ENCODE results near the gene ZMYND15. TPM values are rescaled to one million over a fixed set of nuclear protein-coding genes. Genes with fewer than 3 reads are reported as not detected.

Gene ZMYND15
- total RNA-seq, 2 experiments from 2014 or later = 0.17 TPM; not detected in 1

DNA sequence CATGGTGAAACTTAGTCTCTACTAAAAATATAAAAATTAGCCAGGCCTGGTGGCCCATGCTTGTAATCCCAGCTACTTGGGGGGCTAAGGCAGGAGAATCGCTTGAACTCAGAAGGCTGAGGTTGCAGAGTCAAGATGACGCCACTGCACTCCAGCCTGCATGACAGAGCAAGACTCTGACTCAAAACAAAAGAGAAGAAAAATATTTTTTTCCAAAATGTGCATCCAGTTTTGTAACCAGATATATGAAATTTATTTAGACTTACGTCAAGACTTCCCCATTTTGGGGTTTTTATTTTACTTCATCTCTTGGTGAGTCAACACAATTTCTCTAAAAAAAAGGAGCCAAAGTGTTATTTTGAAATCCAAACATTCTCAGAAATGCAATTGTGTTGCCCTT, 26.6 kb downstream of the ZMYND15 start:
- DNase-seq (no peak), ATAC-seq (ENCODE audit: low read depth) (no peak)
- Mint-ChIP-seq H3K9me3 (no peaks in the 10 kb centered on the region), H3K4me1 (peaks cover 4% of the 10 kb centered on the region), H3K36me3 (no peaks in the 10 kb centered on the region), H3K27me3 (peaks cover 23% of the 10 kb centered on the region), H3K4me3 (no peak overlapping the region), H3K27ac (no peak overlapping the region)
- POLR2A ChIA-PET = no interaction called here

DNA sequence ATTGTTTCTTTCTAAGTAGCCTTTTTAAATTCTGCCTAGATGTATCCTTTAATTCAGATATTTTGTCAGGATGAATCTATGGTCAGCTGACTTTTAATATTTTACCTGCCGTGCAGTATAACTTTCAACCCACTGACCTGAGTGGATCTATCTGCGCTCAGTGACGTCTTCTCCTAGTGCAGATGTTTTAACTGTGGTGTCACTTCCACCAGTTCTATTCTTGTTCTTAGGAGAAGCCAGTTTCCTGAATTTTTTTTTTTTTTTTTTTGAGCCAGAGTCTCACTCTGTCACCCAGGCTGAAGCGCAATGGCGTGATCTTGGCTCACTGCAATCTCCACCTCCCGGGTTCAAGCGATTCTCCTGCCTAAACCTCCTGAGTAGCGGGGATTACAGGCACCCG, 27.1 kb downstream of the ZMYND15 start:
- H3K9me3 Mint-ChIP-seq = no peaks in the 10 kb centered on the region
- H3K27ac Mint-ChIP-seq = no peak overlapping the region
- peaks cover 8% of the 10 kb centered on the region for H3K4me1 Mint-ChIP-seq
- peaks cover 21% of the 10 kb centered on the region for H3K27me3 Mint-ChIP-seq
- ATAC-seq (ENCODE audit: low read depth) = no peak
- POLR2A ChIA-PET = no interaction called here
- no peak overlapping the region for H3K4me3 Mint-ChIP-seq
- DNase-seq = no peak
- no peaks in the 10 kb centered on the region for H3K36me3 Mint-ChIP-seq

DNA sequence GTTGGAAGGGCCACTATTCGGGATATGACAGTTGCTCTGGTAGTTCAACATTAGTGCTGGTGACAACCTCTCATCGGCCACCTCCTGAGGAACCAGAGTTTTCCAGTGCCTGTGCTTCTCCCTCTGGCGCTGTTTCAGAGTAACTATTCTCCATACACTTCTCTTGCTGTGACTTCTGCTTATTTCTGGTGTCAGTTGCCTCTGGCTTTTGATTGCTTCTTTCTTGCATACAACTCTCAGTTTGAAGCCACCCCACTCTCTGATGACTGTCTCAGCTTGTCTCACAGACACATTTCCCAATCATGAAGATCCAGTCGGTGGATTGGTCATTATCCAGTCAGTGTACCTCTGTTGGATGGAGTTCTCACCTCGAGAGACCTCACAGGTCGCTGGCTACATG, 28.7 kb downstream of the ZMYND15 start:
- ATAC-seq (ENCODE audit: low read depth) (no peak), DNase-seq (no peak)
- H3K36me3 Mint-ChIP-seq = no peaks in the 10 kb centered on the region
- peaks cover 24% of the 10 kb centered on the region for H3K27me3 Mint-ChIP-seq
- POLR2A ChIA-PET = no interaction called here
- H3K9me3 Mint-ChIP-seq = no peaks in the 10 kb centered on the region
- H3K4me1 Mint-ChIP-seq = peaks cover 11% of the 10 kb centered on the region
- H3K27ac Mint-ChIP-seq = no peak overlapping the region
- H3K4me3 Mint-ChIP-seq = no peak overlapping the region

DNA sequence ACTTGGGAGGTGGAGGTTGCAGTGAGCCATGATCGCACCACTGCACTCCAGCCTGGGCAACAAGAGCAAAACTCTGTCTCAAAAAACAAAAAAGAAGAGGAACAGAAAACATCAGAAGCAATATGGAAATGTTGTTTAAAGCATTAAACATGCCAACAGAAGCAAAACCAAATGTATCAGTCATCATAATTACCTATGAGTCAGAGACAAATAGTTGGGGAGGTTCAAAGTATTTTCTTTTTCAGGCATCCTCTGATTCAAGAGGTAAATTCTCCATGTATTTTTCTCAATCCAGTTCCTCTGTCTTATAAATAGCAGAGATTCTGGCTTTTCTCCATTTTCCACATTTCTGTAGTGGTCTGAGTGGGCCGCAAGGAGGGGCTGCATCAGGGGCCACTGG, 30.0 kb downstream of the ZMYND15 start:
- Mint-ChIP-seq H3K27me3 (peaks cover 23% of the 10 kb centered on the region), H3K4me1 (peaks cover 13% of the 10 kb centered on the region), H3K27ac (no peak overlapping the region), H3K4me3 (no peak overlapping the region), H3K9me3 (no peaks in the 10 kb centered on the region), H3K36me3 (no peaks in the 10 kb centered on the region)
- DNase-seq = no peak
- POLR2A ChIA-PET = no interaction called here
- ATAC-seq (ENCODE audit: low read depth) = no peak

DNA sequence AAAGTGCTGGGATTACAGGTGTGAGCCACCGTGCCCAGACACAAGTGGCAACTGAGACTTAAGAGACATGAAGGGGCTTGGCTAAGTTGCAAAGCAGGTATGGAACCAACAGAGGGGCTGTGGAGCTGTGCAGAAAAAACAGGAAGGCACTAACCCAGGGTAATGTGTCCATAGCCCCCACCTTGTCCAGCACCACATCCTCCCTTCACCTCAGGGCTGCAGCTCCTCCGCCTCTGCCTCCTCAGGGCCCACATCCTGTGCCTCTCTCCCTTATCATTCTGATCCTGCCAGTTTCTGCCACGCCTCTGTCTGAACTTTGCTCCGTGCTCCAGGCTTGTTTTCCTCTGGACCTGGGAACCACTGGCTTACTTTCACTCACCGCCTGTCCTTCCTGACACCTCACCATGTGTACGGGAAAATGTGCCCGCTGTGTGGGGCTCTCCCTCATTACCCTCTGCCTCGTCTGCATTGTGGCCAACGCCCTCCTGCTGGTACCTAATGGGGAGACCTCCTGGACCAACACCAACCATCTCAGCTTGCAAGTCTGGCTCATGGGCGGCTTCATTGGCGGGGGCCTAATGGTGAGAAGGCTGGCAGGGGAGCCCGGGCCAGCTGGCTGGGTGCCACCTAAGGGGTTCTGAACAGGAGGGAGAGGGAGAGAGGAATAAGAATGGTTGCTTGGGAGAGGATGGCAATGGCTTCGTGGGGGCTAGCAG, 32.0 kb downstream of the ZMYND15 start, which contains the start of gene TM4SF5:
TM4SF5 (plus strand) TSS at position 368 of the 716 bp plus-strand sequence; CDS start at position 405, 37 bp downstream.
- DNase-seq (peak; percentile 52), ATAC-seq (ENCODE audit: low read depth) (peak; percentile 100)
- Mint-ChIP-seq H3K27ac (peak within 1 kb of the TSS; percentile 62), H3K27me3 (peaks cover 25% of the 10 kb centered on the region), H3K4me1 (peaks cover 13% of the 10 kb centered on the region), H3K9me3 (no peaks in the 10 kb centered on the region), H3K36me3 (no peaks in the 10 kb centered on the region), H3K4me3 (peak within 1 kb of the TSS; percentile 17)
- POLR2A ChIA-PET = interaction anchor here (0.6 to 1.7 kb wide), 7 partner anchors 17 to 120 kb away, joined by 3 to 6 read pairs (median 3); partner anchors contain the start of genes CXCL16, GLTPD2, PSMB6 and ZMYND15

DNA sequence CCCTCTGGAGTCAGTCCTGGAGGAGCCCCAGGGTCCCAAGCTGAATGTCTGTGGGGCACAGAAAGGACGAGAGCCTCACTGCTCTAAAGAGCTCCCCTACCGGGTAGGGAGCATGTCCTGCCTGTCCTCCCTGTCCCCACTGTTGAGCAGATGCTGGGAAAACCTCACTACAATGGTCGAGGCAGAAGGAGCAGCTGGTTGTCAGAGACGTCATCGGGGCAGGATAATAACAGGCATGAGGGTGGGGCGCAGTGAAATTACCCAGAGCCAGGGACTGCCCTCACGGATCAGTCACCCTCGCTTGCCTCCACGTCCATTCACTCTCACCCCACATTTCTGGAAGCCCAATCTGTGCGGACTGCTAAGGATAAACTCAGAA, 32.6 kb downstream of the ZMYND15 start:
- Mint-ChIP-seq H3K27me3 (peaks cover 29% of the 10 kb centered on the region), H3K4me1 (peaks cover 13% of the 10 kb centered on the region), H3K27ac (no peak overlapping the region), H3K36me3 (no peaks in the 10 kb centered on the region), H3K9me3 (no peaks in the 10 kb centered on the region), H3K4me3 (no peak overlapping the region)
- POLR2A ChIA-PET = interaction anchor here (1.0 to 1.7 kb wide), 3 partner anchors 17 to 119 kb away, joined by 3 read pairs; partner anchors contain the start of gene GLTPD2
- no peak for ATAC-seq (ENCODE audit: low read depth)
- no peak for DNase-seq

DNA sequence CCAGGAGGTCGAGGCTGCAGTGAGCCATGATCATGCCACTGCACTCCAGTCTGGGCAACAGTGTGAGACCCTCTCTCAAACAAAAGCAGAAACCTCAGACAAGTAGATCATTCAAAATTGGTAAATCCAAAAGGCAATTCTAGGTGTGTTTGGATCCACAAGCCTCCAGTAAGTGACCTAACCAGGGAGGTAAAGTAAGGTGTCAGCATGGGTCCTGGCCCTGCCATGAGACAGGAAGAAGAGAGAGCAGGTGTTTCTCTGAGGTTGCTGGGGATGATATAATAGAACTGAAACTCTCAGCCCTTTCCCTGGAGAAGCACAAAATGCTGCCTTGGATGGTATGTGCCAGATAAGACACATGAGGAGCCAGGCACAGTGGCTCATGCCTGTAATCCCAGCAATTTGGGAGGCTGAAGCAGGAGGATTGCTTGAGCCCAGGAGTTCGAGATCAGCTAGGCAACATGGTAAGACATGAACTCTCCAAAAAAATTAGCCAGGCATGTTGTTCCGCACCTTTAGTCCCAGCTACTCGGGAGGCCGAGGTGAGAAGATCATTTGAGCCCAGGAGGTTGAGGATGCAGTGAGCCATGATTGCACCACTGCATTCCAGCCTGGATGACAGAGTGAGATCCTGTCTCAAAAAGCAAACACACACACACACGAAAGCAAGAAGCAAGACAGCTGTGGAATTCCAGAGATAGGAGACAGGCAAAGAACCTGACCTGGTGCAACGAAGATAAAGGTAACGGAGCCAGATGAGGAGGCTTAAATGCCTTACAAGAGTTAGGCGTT, 38.5 kb downstream of the ZMYND15 start:
- Mint-ChIP-seq H3K4me3 (no peak overlapping the region), H3K27me3 (peaks cover 41% of the 10 kb centered on the region), H3K27ac (no peak overlapping the region), H3K9me3 (no peaks in the 10 kb centered on the region), H3K36me3 (no peaks in the 10 kb centered on the region), H3K4me1 (peaks cover 10% of the 10 kb centered on the region)
- ATAC-seq (ENCODE audit: low read depth) = no peak
- no peak for DNase-seq
- POLR2A ChIA-PET = no interaction called here

DNA sequence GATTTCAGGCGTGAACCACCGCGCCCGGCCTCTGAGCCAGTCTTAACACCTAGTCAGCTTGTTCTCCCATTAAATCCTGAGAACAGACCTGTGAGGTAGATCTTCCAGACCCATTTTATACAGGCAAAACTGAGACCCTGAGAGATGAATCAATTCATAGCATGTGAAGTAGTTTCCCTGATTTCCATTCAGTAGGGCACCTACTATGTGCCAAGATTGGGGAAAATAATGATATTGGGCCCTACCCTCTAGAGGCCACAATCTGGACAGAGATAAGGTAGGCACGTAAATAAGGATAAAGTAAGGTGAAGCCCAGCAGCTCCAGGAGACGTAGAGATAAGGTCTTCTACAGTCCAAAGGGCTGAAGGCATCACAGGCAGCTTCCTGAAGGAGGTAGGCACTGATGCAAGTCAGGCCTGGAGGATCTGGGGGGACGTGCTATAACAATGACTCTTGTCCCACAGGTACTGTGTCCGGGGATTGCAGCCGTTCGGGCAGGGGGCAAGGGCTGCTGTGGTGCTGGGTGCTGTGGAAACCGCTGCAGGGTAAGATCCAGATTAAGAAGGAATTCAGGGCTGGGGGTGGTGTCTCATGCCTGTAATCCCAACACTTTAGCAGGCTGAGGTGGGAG, 40.8 kb downstream of the ZMYND15 start:
- Mint-ChIP-seq H3K27ac (no peak overlapping the region), H3K27me3 (peaks cover 56% of the 10 kb centered on the region), H3K9me3 (no peaks in the 10 kb centered on the region), H3K36me3 (no peaks in the 10 kb centered on the region), H3K4me3 (no peak overlapping the region), H3K4me1 (peaks cover 10% of the 10 kb centered on the region)
- no peak for ATAC-seq (ENCODE audit: low read depth)
- no peak for DNase-seq
- POLR2A ChIA-PET = interaction anchor here (0.9 to 1.0 kb wide), 2 partner anchors 8 to 70 kb away, joined by 3 to 4 read pairs; partner anchors contain the start of genes ARRB2 and GLTPD2

DNA sequence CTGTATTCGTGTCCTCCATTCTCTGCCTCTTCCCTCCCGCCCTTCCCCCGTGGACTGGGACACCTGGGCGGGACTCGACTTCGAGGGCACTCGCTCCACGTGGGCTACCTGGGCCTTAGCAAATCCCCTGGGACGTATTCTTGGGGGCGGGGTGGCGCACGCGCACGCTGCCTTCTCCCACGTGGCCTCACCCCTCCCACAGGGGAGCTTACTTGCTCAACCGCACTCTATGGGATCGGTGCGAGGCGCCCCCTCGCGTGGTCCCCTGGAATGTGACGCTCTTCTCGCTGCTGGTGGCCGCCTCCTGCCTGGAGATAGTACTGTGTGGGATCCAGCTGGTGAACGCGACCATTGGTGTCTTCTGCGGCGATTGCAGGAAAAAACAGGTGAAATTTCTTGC, 43.0 kb downstream of the ZMYND15 start:
- peaks cover 22% of the 10 kb centered on the region for H3K4me1 Mint-ChIP-seq
- no peak overlapping the region for H3K4me3 Mint-ChIP-seq
- H3K27ac Mint-ChIP-seq = no peak overlapping the region
- no peaks in the 10 kb centered on the region for H3K9me3 Mint-ChIP-seq
- DNase-seq = peak; percentile 41
- peaks cover 71% of the 10 kb centered on the region for H3K27me3 Mint-ChIP-seq
- POLR2A ChIA-PET = interaction anchor here (0.7 to 1.5 kb wide), 4 partner anchors 10 to 74 kb away, joined by 4 to 7 read pairs (median 5); no protein-coding TSS in a partner anchor
- peak; percentile 40 for ATAC-seq (ENCODE audit: low read depth)
- no peaks in the 10 kb centered on the region for H3K36me3 Mint-ChIP-seq

DNA sequence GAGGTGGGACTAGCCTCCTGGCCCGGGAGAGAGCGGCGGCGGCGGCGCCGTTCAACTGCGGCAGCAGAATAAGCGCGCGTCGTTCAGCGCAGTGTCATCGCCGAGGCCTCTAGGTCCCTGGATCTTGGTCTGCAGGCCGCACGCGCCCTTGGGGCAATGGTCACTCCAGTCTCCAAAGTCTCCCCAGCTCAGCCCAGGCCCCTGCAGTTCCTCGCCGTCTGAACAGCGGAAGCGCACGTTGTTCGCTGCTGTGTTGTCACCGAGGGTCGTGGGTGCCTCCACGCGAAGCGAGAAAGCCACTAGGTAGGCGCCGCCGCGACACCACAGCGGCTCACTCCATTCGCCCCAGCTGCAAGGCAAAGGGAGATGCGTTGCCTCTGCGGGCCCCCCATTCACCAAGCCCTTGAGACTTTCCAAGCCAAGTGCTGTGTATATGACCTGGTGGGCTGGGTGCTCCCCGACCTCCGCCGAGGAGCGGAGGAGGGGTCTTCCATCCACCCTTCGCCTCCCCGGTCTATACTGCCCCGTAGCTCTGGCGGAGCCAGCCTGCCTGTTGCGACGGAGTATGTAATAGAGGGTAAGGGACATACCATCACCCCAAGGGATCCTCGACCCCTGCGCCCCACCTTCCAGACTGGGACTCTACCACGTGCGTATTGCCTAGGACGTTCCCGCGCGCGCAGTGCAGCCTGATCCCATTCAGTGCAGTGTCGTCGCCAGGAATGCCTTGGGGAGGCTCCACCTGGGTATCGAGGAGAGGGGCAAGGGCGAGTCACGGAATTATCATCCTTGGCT, 45.9 kb downstream of the ZMYND15 start:
- POLR2A ChIA-PET = interaction anchor here (0.5 to 1.4 kb wide), 2 partner anchors 10 kb away, joined by 3 to 5 read pairs; partner anchors contain the start of gene PSMB6
- Mint-ChIP-seq H3K4me3 (peak overlapping the region; percentile 55), H3K4me1 (peaks cover 18% of the 10 kb centered on the region), H3K27me3 (peaks cover 77% of the 10 kb centered on the region), H3K9me3 (no peaks in the 10 kb centered on the region), H3K27ac (no peak overlapping the region), H3K36me3 (no peaks in the 10 kb centered on the region)
- DNase-seq (peak; percentile 49), ATAC-seq (ENCODE audit: low read depth) (no peak)

DNA sequence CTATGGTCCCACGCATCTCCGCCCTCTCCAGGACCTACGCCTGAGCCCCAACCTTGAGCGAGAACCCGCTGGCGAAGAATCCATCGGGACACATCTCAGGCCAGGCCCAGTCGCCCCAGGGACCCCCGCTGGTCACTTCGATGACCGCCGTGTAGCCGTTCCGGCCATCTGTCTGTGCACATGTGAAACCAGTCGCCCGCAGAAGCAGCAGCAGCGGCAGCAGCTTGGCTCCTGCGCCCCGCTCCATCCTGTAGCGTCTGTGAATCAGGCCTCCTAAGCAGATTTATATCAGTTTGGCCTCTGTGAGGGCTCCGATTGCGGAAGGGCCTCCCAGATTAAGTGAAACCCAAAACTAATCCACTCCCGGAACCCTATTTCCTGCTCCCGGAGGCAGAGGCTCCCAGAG, 46.5 kb downstream of the ZMYND15 start, which contains the start of gene VMO1:
VMO1 (minus strand) TSS at position 259 of the 406 bp plus-strand sequence; CDS start at position 247, 12 bp downstream.
- Mint-ChIP-seq H3K36me3 (no peaks in the 10 kb centered on the region), H3K9me3 (no peaks in the 10 kb centered on the region), H3K4me1 (peaks cover 21% of the 10 kb centered on the region), H3K27ac (no peak within 1 kb of the TSS), H3K27me3 (peaks cover 74% of the 10 kb centered on the region), H3K4me3 (peak within 1 kb of the TSS; percentile 55)
- ATAC-seq (ENCODE audit: low read depth) (no peak), DNase-seq (no peak)
- POLR2A ChIA-PET = interaction anchor here (0.5 kb wide), 1 partner anchor 97 kb away, joined by 3 read pairs; no protein-coding TSS in a partner anchor

DNA sequence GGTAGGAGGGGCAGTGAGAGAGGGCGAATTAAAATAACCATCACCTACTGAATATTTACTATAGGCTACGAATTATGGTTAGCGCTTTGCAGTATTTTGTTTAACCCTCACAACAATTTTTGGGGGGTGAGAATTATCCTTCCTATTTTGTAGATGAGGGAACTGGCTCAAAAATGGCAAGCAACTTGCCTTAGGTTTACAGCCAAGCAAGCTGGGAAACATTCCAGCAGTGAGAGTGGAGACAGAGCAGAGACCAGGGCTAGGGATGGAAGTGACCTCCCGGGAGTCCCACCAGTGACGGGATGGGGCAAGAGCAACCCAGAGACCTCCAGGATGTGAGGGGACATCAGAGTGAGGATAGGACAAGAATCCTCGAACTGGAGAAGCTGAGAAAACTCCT, 46.9 kb downstream of the ZMYND15 start:
- Mint-ChIP-seq H3K36me3 (no peaks in the 10 kb centered on the region), H3K27ac (no peak overlapping the region), H3K27me3 (peaks cover 76% of the 10 kb centered on the region), H3K4me1 (peaks cover 21% of the 10 kb centered on the region), H3K4me3 (no peak overlapping the region), H3K9me3 (no peaks in the 10 kb centered on the region)
- ATAC-seq (ENCODE audit: low read depth) = no peak
- POLR2A ChIA-PET = interaction anchor here (0.5 to 1.6 kb wide), 2 partner anchors 9 to 97 kb away, joined by 3 to 4 read pairs; partner anchors contain the start of gene PSMB6
- no peak for DNase-seq

Data from activated naive CD8-positive, alpha-beta T cell treated with anti-CD3 and anti-CD28 coated beads, Interleukin-2, amount 10 ng/mL, durations not matched to agents 7 days and 5 days (primary cell).